Stomach (tissue), 9 donors: ENCODE measurements around the gene AMIGO1. TPM values are rescaled to one million over a fixed set of nuclear protein-coding genes. Genes with fewer than 3 reads are reported as not detected.
A peak's percentile ranks its signal among the peaks of the same experiment; 100 is the strongest.

Source experiments
- DNase-seq, 2 donors: peaks; one replicate each; pipeline versions ENCODE4 v3.0.0 to v3.0.0-alpha.2; 2013 to 2019
- H3K27ac ChIP-seq, 5 donors: fragments of 200-600 bp in 4 of 5; sonication (generic) in 4 of 5; one replicate each; pipeline ENCODE4 v1.5.1; 2013 to 2019; ENCODE audit warnings: mild to moderate bottlenecking in 1 of 5, moderate library complexity in 1 of 5
- H3K27me3 ChIP-seq, 3 donors: fragments of 200-600 bp; sonication (generic); one replicate each; pipeline ENCODE4 v1.5.1; 2017 to 2019; ENCODE audit warnings: mixed run types in 1 of 3
- H3K36me3 ChIP-seq, 4 donors: fragments of 200-600 bp; sonication (generic); 1 replicate in 3 of 4; 2 replicates in 1 of 4; pipeline ENCODE4 v1.5.1; 2016 to 2019
- H3K4me1 ChIP-seq, 4 donors: fragments of 200-600 bp; sonication (generic); one replicate each; pipeline ENCODE4 v1.5.1; 2016 to 2019
- H3K4me3 ChIP-seq, 4 donors: fragments of 200-600 bp; sonication (generic) in 3 of 4; one replicate each; pipeline ENCODE4 v1.5.1; 2016 to 2019; ENCODE audit warnings: mild to moderate bottlenecking in 1 of 4
- H3K9me3 ChIP-seq, 4 donors: fragments of 200-600 bp; sonication (generic); one replicate each; pipeline ENCODE4 v1.5.1; 2016 to 2019
- CTCF ChIP-seq, 7 experiments: fragments of 450-650 bp in 4 of 7; fragments of 200-600 bp in 3 of 7; sonication (generic) in 3 of 7; IDR thresholded peaks; one replicate each; pipeline ENCODE4 v1.5.1; 2016 to 2019; ENCODE audit warnings: antibody characterized with exemption in 7 of 7, control low read depth in 2 of 7, mild to moderate bottlenecking in 1 of 7
- EP300 ChIP-seq: sonication (generic); formaldehyde crosslinking; IDR thresholded peaks from one replicate; pipeline ENCODE4 v1.6.1; 2017; ENCODE audit warnings: antibody characterized with exemption
- POLR2A ChIP-seq, 4 donors: fragments of 450-650 bp; IDR thresholded peaks; one replicate each; pipeline ENCODE4 v1.6.1; 2016; ENCODE audit warnings: antibody characterized with exemption in 4 of 4, control low read depth in 2 of 4, mild to moderate bottlenecking in 1 of 4, moderate library complexity in 1 of 4
- POLR2AphosphoS5 ChIP-seq, 3 donors: sonication (generic); formaldehyde crosslinking; IDR thresholded peaks; one replicate each; pipeline ENCODE4 v1.6.1; 2016; ENCODE audit warnings: antibody characterized with exemption in 3 of 3
- WGBS, 5 donors: extraction: QIAGEN DNeasy Blood & Tissue Kit in 3 of 5; methylation state at CpG; one replicate each; pipeline versions ENCODE4 v1.1.5 to v1.1.7; 2013 to 2018; 5-methylcytosine and 5-hydroxymethylcytosine counted together
- intact Hi-C: fragments of 100-400 bp; cut with DNase I; formaldehyde crosslinking; loops from one replicate; pipeline ENCODE4 v1.15.1; 2023; ENCODE audit warnings: low total_unique reads
- polyA plus RNA-seq, 3 donors: library from polyadenylated mRNA; stranded (reverse); fragments of 200-250 nt; gene quantifications; one replicate each; pipeline ENCODE4 v1.2.3, GENCODE V29; 2013
- total RNA-seq, 5 donors: library from RNA; depleted of rRNA; stranded (reverse); fragments of >200 nt; gene quantifications; one replicate each; pipeline versions ENCODE4 v1.1.0 to v1.2.3, GENCODE V29; 2014 to 2016
- donor health status: healthy with polysubstance abuse.
- donor health status: Bipolar disorder and iron deficiency.
- donor health status: healthy.

The AMIGO1 gene
- total and polyA plus RNA-seq, 8 donors, result 1.3 to 25.7 (median 2.2) TPM

DNA sequence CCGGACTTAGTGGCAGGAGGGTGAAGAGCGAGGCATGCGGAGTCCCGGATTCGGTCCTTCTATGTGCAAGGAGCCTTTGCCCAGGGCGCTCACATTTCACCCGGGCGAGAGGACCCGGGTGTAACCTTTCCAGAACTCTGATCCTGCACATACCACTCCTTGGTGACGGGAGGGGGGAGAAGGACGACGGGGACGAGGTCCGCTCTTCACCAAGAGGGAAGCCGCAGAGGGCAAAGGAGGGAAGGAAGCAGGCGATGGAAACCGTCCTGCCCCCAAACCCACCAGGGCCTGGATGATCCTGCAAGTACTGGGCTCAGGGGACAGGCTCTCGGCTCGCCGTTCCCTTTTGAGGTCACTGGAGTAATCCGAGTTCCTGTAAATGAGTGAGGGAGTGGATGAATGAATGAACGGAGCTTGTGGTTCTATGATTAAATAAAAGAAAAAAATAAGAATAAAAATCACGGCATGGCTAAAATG, 42.2 kb downstream of the AMIGO1 start:
- DNase-seq, result no peak
- peak overlapping the region in 3 of 5 donors; percentile 63 to 85 (median 74) for H3K27ac ChIP-seq
- no peaks in the 10 kb centered on the region for H3K9me3 ChIP-seq
- H3K4me3 ChIP-seq, result peak overlapping the region; percentile 58 to 82 (median 72)
- intact Hi-C loops, result no loop called here
- H3K27me3 ChIP-seq, result peaks cover 0 to 42% (median 30%) of the 10 kb centered on the region in 3 donors
- H3K4me1 ChIP-seq, result peaks cover 5 to 28% (median 23%) of the 10 kb centered on the region in 4 donors
- TF ChIP-seq CTCF (IDR thresholded peaks at IDR 0.05) (no peak), POLR2A (IDR thresholded peaks at IDR 0.05) (no peak), POLR2AphosphoS5 (IDR thresholded peaks at IDR 0.05) (no peak), EP300 (no peak)
- WGBS, 5 donors, result 14 to 20% (median 15%) methylated on average over 22 to 23 of the region's 23 CpGs
- H3K36me3 ChIP-seq, result no peaks in the 10 kb centered on the region

- Histone ChIP-seq H3K4me1 (peaks cover 5 to 28% (median 23%) of the 10 kb centered on the region in 4 donors), H3K36me3 (no peaks in the 10 kb centered on the region), H3K9me3 (no peaks in the 10 kb centered on the region), H3K27me3 (peaks cover 0 to 43% (median 30%) of the 10 kb centered on the region in 3 donors), H3K4me3 (peak within 1 kb of the TSS; percentile 58 to 82 (median 72)), H3K27ac (peak within 1 kb of the TSS; percentile 48 to 85 (median 63))
- TF ChIP-seq CTCF (IDR thresholded peaks at IDR 0.05) (no peak), POLR2A (IDR thresholded peaks at IDR 0.05) (no peak), EP300 (no peak), POLR2AphosphoS5 (IDR thresholded peaks at IDR 0.05) (no peak)
- 1 to 2% (median 1%) methylated on average over 16 to 88 of the region's 88 CpGs for WGBS, 5 donors
- intact Hi-C loops, result no loop called here
- DNase-seq, result peak; percentile 50 to 67
These were observed 42.9 kb downstream of the AMIGO1 start, which contains the start of gene SYPL2 for GRCh38 chr1:109466452-109467300. Gene SYPL2 (plus strand): TSS chr1:109466546. CDS start chr1:109466844, 298 bp downstream.

GRCh38 chr1:109466125-109466451, 43.4 kb downstream of the AMIGO1 start:
- TF ChIP-seq EP300 (no peak), POLR2A (IDR thresholded peaks at IDR 0.05) (no peak), CTCF (IDR thresholded peaks at IDR 0.05) (no peak), POLR2AphosphoS5 (IDR thresholded peaks at IDR 0.05) (no peak)
- Histone ChIP-seq H3K4me3 (peak overlapping the region; percentile 58 to 82 (median 72)), H3K27me3 (peaks cover 0 to 48% (median 30%) of the 10 kb centered on the region in 3 donors), H3K36me3 (no peaks in the 10 kb centered on the region), H3K4me1 (peaks cover 5 to 28% (median 23%) of the 10 kb centered on the region in 4 donors), H3K27ac (peak overlapping the region; percentile 48 to 85 (median 63)), H3K9me3 (no peaks in the 10 kb centered on the region)
- 3 to 7% (median 4%) methylated on average over 24 of the region's 24 CpGs for WGBS, 5 donors
- intact Hi-C loops, result no loop called here
- DNase-seq, result no peak

DNA sequence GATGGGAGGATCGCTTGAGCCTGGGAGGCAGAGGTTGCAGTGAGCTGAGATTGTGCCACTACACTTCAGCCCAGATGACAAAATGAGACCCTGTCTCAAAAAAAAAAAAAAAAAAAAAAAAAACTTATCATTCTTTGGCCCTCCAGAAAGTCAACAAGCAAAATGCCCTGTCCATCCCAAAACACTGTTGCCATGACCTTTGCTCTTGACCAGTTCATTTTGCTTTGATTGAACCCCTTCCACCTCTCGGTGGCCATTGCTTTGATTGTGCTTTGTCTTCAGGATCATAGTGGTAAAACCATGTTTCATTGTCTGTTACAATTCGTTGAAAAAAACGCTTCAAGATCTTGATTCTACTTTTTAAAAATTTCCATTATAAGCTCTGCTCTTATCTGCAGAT, 51.7 kb downstream of the AMIGO1 start:
- no peak overlapping the region for H3K27ac ChIP-seq
- H3K27me3 ChIP-seq, result peaks cover 0 to 19% (median 0%) of the 10 kb centered on the region in 3 donors
- peaks cover 0 to 16% (median 13%) of the 10 kb centered on the region in 4 donors for H3K9me3 ChIP-seq
- DNase-seq, result no peak
- no peak for TF ChIP-seq POLR2A (IDR thresholded peaks at IDR 0.05)
- no peak for TF ChIP-seq POLR2AphosphoS5 (IDR thresholded peaks at IDR 0.05)
- TF ChIP-seq EP300, result no peak
- no peak for TF ChIP-seq CTCF (IDR thresholded peaks at IDR 0.05)
- H3K4me3 ChIP-seq, result no peak overlapping the region
- intact Hi-C loops, result no loop called here
- 57 to 83% (median 66%) methylated on average over 4 of the region's 4 CpGs for WGBS, 5 donors
- H3K4me1 ChIP-seq, result no peaks in the 10 kb centered on the region
- H3K36me3 ChIP-seq, result no peaks in the 10 kb centered on the region
